GM18909 (cell line): ENCODE results near the gene ALOXE3.
A peak's percentile ranks its signal among the peaks of the same experiment; 100 is the strongest.

ENCODE experiments used
- ATAC-seq: cut with Tn5 transposase; IDR thresholded peaks from one replicate; pipeline ENCODE4 v1.9.1; 2021; ENCODE audit warnings: mild to moderate bottlenecking; ENCODE audit not compliant: unreplicated experiment, poor library complexity

Gene ALOXE3

DNA sequence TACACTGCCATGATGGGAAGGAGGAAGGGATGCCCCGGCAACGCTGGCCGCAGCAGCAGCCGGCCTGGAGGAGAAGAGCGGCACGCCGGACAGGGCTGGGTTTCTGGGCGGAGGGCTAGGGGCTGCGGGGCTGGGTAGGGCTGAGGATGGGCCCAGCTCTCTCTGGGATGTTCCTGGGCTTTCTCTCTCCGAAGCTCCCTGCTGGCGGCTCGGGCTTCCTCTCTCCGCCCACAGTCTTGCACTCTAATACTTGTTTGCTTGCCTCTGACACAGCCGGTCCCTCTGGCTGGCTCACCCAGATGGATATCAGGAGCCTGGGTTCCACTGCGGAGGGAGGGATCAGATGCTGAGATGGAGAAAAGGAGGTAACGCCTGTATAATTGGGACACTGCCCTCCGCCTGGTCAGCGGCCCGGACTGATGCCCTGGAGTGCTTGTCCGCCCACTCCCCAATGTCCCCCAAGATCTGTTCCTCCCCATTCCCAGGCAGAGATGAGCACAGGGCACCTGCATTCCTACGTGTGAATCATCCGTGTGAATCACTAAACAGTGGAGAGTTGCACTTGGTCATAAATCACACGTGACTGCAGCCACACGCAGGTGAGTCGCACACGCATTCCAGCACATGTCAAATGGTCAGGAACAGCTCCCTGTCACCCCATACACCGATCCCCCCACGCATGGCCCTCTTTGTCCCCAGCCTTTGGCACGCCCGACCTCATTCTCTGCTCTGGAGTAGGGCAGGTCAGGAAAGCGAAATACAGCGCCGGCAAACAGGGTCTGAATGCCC is at the start of gene ALOXE3:
Gene ALOXE3, minus strand, starts transcription at position 535 of the 789 bp plus-strand sequence. Its CDS starts 524 bp downstream, at position 11.
- ATAC-seq, result no peak

DNA sequence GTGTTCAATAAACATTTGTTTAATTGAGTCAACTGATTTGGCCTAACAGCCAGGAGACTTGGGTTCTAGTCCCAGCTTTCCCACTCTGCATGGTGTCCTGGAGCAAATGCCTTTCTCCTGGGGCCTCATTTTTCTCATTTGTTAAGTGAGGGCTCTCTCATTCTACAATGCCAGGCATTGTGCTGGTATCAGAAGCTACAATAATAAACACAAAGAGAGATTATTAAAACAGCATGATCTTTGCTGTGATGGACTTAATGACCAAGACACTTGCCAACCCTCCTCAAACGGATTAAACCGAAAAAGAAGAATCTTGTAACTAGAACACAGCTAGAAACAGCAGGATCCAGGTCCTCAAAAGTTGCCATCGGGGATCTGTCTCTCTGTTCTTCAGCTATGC is 49.2 kb upstream of the ALOXE3 start:
- no peak for ATAC-seq

DNA sequence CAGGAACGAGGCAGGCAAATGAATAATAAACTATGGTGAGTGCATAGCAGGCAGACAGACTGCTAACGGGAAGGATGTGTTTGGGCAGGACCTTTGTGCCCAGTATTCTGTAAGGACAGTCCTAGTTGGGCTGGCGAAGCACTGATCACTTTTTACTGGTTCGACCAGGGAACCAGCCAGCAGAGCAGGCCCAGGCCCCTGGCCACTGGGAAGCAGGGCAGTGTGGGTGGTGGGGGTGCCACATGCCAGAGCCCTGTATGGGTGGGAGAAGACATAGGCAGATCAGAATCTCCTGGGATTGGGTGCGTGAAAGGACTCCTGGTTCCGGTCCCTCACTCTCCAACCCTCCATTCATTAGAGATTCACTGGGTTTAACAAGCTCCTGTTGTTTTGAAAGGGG is 48.4 kb upstream of the ALOXE3 start:
- ATAC-seq, result no peak

DNA sequence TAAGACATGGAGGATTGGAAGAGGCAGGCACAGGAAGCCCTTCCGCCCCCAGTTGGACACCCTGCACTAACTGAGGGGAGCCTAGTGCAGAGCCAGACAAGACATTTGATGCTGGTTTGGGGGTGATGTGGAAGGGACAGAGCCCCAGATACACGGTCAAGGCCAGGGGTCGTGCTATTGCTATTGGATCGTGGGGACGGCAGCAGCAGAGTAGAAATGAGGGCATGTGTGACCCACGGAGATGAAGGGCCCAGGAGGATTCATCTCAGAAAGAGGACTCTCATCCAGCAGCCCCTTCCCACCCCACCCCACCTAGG is 46.5 kb upstream of the ALOXE3 start:
- no peak for ATAC-seq

DNA sequence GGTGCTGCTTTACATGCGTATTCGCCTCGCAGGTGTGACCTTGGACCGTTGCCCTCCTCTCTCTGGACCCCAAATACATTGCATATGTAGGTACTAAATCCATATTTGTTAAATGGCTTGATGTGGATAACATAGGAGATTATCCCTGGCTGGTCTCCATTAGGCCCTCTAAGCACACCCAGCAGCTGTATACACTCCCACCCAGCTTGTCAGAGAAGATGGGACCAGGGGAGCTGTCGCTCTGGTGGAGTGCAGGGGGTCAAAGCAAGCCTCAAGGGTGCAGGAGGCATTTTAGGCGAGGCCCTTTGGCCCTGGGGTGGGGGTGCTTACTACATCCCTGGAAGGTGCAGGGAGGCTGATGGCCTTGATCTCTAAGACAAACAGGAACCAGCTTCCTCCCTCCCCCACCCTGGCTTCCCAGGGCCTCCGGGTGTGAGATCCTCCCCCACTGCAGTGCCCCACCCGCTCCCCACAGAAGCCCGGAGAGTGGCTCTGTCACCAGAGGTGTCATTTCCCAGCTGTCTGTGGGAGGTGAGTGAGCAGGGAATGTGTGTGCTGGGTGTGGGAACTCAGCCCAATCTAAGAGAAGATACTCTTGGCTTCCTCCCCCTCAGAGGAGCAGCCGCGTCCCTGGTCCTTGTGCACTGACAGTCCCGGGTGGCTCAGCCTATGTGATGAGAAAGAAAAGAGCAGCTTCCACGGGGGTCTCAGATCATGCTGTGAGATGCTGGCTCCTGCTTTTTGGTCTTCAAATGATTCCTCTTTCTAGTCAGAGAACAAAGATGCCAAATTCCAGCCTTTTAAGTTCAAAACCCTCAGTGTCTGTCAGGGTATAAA is 45.9 kb upstream of the ALOXE3 start:
- no peak for ATAC-seq

DNA sequence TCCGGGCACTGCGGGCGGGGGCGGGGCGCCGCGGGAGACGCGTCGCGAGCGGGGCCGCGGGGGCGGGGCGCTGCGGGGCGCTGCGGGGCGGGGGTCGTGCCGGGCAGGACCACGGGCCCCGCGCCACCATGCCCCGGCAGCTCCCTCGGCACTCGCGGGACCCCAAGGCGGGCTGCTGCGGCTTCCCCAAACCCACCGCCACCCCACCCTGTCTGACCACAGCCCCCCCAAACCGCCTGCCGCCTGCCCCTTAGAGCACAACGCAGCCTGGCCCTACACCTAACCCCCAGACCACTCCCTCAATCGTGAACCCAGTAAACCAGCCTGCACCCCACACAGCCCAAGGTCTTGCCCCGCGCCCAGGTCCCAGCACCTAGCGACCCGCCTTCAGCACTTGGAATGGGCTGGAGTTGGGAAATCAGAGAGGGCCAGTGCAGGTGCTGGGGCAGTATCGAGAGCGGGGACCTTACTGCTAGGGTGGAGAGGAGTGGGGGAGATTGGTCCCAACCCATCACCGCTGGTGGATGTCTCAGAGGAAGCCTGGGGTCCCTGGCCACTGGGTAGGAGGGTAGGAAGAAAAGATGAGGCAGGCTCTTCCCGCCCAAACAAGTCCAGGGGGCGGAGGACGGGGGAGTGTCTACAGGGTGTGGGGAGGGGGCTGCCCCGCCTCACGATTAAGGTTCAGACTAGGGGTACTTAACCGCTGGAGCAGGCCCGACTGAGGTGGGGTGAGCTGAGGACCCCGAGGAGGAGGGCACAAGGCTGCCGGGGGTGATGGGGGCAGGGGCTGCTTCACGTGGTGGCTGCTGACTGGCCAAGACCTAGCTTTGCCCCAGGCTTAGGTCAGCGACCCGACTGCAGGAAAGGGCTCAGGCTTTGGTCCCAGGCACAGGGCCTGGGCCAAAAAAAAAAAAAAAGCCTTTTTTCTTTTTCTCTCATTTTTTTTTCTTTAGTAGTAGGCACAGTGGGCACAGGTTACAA is 45.0 kb upstream of the ALOXE3 start:
- no peak for ATAC-seq

DNA sequence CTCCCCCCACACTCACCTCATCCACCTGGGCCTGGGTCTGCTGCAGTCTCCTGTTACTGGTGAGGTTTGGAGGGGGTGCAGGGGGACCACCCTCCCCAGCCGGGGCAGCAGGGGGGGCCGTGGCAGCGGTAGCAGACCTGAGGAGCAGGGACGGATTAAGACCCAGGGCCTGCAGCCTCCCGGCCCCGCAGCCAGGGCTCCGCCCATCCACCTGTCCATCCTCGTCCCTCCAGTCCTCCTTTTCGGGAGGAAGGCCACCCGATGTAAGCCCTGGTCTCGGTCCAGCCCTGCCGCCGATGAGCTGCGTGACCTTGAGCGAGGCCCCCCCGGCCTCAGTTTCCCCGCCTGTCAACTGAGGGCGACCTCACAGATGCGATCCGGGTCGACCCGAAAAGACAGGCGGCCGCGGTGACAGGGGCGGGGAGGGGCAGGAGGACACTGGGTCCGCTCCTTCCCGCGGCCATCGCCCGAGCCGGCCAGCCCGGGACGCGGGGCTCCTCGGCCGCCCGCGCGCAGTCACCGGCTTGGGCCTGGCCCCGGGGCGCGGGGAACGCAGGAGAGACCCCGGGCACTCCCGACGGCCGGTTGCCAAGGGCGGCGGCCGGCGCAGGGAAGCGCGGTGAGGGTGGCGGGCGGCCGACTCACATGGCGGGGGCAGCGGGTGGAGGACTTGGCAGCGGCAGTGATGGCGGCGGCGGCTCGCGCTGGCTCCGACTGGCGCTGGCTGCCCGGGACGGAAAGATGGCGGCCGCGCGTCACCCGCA is 44.1 kb upstream of the ALOXE3 start, which contains the start of gene VAMP2:
Gene VAMP2, minus strand, starts transcription at position 716 of the 764 bp plus-strand sequence. Its CDS starts 69 bp downstream, at position 647.
- peak; percentile 54 for ATAC-seq

DNA sequence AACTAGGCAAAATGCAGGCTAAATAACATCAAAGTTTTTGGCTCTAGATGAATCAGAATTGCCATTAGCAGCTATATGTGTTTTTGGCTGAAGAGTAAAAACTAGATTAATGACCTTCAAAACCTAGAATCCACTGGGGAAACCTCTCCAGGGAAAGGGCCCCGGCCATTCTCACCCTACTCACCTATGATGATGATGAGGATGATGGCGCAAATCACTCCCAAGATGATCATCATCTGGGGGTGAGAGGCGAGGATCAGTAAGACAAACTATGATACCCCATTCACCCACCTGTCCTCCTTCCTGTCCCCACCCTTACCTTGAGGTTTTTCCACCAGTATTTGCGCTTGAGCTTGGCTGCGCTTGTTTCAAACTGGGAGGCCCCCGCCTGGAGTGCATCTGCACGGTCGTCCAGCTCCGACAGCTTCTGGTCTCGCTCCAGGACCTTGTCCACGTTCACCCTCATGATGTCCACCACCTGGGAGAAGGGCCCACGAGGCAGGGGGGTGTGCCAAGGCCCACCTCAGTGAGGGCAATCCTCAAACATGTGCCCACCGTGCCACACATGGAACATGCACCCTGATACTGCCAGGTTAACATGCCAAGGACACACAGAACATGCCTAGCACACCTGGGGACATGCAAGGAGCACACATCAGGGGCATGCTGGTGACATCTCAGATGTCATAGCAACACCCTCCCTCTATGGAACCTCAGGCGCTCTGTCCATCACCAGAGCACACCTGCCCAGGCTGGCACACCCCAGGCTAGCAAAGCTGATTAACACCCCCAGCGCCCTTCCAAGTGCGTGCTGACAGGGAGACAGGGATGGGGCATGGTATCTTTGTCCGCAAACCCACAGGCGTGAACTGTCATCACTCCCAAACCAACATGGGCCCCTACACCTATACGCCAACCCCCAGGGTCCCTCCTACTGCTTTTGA is 43.2 kb upstream of the ALOXE3 start:
- ATAC-seq, result no peak

DNA sequence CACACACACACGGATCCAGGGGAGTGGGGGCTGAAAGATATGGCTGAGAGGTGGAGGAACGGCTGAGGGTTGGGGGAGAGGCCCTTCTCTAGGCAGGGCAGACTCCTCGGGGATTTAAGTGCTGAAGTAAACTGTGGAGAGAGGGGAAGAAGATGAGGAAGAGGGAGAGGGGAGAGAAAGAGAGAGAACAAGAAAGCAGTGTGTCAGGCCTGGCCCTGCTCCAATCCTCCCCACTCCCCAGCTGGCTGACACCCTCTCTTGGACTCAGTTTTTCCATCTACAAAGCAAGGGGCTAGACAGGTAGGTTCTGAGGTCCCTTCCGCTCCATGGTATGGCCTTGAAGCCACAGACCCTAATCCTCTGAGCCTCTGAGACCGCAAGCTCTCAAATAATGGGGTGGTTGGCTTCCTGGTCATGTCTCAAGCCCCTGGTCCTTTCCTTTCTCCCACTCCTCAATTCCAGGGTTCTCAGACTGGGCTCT is 42.5 kb upstream of the ALOXE3 start:
- ATAC-seq, result no peak

DNA sequence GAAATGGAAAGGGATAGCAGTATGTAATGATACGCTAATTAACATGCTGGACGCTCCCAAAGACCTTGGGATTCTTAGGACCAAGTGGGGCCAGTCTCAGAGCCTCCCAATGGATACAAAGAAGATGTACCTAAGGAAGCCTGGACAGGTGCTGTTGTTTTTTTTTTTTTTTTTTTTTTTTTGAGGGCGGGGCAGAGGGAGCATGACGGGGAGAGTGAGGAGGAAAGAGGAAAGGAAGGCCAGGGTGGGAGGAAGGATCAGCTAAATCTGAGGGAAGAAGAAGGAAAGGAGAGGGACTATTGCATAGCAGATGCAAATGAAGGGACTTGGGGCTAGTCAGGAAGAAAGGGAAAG is 41.9 kb upstream of the ALOXE3 start:
- no peak for ATAC-seq

DNA sequence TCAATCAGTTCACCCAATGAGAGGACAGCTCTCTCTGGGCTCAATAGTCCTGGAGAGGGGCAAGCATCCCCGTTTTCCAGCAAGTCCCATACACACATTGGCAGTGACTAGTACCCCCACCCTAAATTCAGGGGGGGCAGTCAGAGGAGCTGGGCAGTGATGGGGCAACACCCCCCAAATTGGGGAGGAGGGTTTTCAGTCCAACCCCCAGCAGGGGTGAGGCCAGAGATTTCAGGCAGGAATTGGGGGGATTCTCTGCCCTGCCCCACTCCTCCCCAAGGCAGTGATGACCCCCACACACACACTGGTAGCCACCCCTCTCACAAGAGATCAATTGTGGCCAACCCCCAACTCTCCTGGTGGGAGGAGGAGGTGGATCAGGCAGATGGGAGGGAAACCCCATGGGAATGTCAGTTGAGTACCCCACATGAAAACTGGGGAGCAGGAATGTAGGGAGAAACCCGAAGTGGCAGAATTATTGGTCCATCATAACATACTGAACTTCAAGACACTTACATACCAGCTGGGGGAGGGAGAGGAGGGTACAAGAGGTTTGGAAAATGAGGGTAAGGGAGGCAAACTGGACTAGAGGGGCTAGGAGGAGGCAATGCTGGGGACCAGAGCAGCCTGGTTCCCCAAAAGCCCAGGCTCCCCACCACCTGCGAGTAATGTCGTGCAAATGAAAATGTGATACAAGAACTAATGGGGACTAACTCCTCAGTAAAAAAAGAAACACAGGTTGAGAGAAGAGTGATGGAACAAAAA is 41.3 kb upstream of the ALOXE3 start:
- no peak for ATAC-seq

DNA sequence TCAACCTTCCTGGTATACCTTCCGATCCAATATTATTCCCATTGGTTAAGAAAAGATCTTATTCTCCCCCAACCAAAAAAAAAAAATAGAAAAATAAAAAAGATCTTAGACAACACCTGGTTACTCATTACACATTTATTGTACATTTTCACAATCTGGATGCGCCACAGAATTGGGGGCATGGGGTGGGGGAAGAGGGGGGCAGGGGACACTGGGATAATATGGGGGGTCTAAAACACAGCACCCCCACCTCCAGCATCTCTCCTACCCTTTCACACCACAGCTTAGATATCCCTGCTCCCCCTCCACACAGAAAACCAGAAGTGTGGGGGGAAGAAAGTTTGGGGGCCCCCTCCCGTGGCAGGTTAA is 40.7 kb upstream of the ALOXE3 start:
- no peak for ATAC-seq

DNA sequence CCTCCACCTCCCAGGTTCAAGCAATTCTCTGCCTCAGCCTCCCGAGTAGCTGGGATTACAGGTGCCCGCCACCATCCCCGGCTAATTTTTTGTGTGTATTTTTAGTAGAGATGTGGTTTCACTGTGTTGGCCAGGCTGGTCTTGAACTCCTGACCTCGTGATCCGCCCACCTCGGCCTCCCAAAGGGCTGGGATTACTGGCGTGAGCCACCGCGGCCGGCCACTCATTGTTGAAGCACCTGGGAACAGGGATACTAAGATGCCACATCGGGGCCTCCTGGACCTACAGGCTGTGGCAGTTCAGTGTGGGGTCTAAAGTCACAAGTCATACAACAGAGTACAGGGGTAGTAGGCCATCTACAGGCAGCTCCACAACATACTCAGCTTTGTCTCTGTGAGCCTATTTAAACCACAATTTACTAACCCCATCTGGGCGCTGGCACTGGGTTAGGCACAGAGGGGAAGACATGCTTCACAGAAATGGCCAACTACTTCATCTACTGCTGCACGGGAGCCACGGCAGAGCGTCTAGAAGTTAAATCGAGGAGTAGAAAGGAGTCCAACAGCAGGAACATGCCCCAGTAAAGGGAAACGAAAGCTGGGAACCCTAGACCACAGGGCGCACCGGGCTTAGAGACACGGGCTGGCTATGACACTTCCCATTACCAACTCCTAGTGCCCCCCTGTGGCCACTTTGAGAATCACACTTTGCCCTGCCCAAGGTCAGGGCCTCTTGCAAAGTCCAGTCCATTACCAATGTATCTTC is 40.1 kb upstream of the ALOXE3 start:
- no peak for ATAC-seq

DNA sequence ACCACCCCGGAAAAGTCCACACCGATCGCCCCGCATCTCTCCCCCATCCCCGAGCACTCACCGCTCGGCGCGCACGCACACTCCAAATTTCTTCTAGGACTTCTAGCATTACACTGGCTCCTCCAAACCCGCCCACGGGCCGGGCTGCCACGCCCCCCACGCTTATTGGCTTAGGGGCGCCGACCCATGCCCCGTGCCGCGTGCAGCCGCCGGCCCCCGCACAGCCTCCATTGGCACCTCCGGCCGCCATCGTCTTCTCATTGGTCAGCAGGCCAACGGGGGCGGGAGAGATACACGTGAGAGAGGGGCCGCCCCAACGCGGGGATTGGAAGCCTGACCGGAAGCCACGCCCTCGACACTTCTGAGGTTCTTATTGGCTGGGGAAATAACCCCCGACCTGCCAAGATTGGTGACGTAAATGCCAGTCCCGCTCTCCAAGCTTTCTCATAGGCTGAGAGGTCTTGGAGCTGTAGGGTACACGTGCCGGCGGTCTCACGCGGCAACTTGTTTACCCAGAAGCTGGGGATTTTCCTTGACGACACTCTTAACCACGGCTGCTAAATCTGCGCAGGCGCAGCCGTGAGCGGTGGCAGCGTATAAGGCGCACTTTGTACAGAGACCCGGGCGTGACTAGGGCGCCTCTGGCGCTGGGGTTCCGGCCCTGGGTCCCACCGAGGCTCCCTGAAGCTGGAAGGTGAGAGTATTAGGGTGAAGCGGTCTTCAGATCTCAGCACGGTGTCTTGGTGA is 38.1 kb upstream of the ALOXE3 start:
- ATAC-seq, result peak; percentile 88

DNA sequence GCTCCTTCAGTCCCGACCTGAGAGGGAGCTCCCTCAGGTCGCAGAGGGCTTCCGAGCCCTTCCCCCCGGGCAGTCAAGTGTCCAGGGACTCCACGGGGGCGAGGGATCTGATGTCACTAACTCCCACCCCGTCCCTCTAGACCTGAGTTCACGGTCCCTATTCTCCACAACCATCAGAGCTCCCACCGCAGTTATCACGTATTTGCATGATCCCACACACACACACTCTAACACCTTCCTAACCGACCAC is 37.6 kb upstream of the ALOXE3 start:
- no peak for ATAC-seq

DNA sequence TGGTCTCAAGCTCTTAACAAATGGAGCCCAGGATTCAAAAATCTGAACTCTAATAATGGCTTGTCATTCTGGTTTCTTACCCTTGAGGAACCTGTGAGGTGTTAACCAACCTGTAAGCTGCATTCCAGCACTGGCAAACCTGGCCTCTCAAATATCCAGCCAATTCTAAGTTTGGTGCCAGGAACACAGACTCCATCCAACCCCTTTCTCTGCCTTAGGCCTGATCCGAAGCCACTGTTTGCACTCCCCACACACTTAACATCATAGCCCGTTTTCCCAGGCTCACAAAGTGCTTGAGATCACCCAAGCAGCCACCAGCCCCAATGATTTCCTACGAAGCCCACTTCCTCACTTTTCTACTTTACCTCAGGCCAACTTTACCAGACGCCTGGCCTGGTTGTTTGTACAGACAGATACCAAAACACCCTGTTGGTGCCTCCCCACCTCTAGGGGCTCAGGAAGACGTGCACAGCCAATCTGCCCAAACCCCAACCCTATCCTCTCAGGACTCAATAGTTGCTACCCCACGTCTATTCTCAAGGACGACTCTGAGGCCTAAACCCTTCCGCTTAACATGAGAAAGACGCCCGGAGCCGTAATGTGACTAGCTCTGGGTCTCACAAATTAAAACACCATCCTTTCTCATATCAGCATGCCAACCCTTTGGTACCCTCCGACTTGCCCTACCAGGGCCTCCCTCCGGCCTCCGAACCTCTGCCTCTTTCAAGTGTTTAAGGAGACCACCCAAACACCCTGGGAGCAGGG is 37.1 kb upstream of the ALOXE3 start:
- no peak for ATAC-seq
